Neural cell (in vitro differentiated cells): ENCODE measurements around the gene AICDA.

ENCODE experiments used
- EP300 ChIP-seq: fragments of 450-650 bp; conservative IDR thresholded peaks from 2 replicates; pipeline ENCODE4 v1.6.1; 2014; ENCODE audit warnings: antibody characterized with exemption, mild to moderate bottlenecking, moderate library complexity; ENCODE audit not compliant: poor library complexity, severe bottlenecking
- EZH2 ChIP-seq: fragments of 200-600, 300-800 bp; shearing (Covaris generic), sonication (generic); IDR thresholded peaks from 2 replicates; pipeline ENCODE4 v1.6.1; 2014; ENCODE audit warnings: antibody characterized with exemption, low read length, borderline replicate concordance, mild to moderate bottlenecking; ENCODE audit not compliant: insufficient read depth, poor library complexity, severe bottlenecking
- MXI1 ChIP-seq: fragments of 450-650 bp; conservative IDR thresholded peaks from 2 replicates; pipeline ENCODE4 v1.6.1; 2014; ENCODE audit warnings: antibody characterized with exemption, mild to moderate bottlenecking; ENCODE audit not compliant: poor library complexity, severe bottlenecking
- POLR2AphosphoS5 ChIP-seq: IDR thresholded peaks from 2 replicates; pipeline ENCODE4 v1.6.1; 2012
- RAD21 ChIP-seq: fragments of 450-650 bp; conservative IDR thresholded peaks from 2 replicates; pipeline ENCODE4 v1.6.1; 2014; ENCODE audit warnings: antibody characterized with exemption, mild to moderate bottlenecking, moderate library complexity
- SMC3 ChIP-seq: fragments of 450-650 bp; conservative IDR thresholded peaks from 2 replicates; pipeline ENCODE4 v1.6.1; 2014; ENCODE audit warnings: antibody characterized with exemption, mild to moderate bottlenecking, moderate library complexity; ENCODE audit not compliant: poor library complexity
- TAF1 ChIP-seq: IDR thresholded peaks from 2 replicates; pipeline ENCODE4 v1.6.1; 2012; ENCODE audit warnings: low read depth
- TF ChIP-seq, protein P1 (sequence below): fragments of 450-650 bp; IDR thresholded peaks from 2 replicates; pipeline ENCODE4 v1.5.1; 2014; ENCODE audit warnings: antibody characterized with exemption, mild to moderate bottlenecking, moderate library complexity; ENCODE audit not compliant: poor library complexity, severe bottlenecking

DNA sequence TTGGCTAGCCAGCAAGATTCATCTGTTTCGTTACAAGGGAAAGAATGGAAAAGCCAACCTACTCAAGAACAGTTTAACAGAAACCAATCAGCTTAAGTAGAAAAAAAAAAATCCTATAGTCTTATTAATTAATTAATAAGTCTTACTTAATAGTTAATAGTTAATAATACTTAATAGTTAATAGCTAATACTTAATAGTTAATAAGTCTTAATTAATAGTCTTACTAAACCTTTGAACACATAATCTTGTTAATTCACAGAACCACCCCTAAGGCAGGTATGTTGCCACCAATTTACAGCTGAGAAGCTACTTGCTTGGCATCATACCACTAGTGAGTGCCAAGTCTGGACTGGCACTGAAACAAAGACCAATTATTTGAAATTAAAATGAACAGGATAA, 30.1 kb upstream of the AICDA start:
- TF ChIP-seq, protein P1, sequence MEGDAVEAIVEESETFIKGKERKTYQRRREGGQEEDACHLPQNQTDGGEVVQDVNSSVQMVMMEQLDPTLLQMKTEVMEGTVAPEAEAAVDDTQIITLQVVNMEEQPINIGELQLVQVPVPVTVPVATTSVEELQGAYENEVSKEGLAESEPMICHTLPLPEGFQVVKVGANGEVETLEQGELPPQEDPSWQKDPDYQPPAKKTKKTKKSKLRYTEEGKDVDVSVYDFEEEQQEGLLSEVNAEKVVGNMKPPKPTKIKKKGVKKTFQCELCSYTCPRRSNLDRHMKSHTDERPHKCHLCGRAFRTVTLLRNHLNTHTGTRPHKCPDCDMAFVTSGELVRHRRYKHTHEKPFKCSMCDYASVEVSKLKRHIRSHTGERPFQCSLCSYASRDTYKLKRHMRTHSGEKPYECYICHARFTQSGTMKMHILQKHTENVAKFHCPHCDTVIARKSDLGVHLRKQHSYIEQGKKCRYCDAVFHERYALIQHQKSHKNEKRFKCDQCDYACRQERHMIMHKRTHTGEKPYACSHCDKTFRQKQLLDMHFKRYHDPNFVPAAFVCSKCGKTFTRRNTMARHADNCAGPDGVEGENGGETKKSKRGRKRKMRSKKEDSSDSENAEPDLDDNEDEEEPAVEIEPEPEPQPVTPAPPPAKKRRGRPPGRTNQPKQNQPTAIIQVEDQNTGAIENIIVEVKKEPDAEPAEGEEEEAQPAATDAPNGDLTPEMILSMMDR, result no peak
- TF ChIP-seq EZH2 (no peak), SMC3 (no peak), POLR2AphosphoS5 (no peak), TAF1 (no peak), EP300 (no peak), MXI1 (no peak), RAD21 (no peak)
